DMS114 treated with DMSO at 0.1 percent for 48 hours (cell line): ENCODE data around the gene SPATA31D3.
"Not testable (repeated sequence)": the region's sequence is repeated elsewhere in the genome, so short reads cannot be mapped to it uniquely, and the experiment has no call there.

Experiments used
- DNase-seq: peaks from one replicate; lab custom pipeline; 2025; ENCODE audit not compliant: unreplicated experiment; lab: John Stamatoyannopoulos, UW

The SPATA31D3 gene

GRCh38 chr9:81943393-81943792 is at the start of gene SPATA31D3:
Gene SPATA31D3, plus strand, starts transcription at chr9:81943500. Its CDS starts 86 bp downstream, at chr9:81943586.
- DNase-seq = not testable (repeated sequence)

GRCh38 chr9:81893929-81894328 is 49.4 kb upstream of the SPATA31D3 start:
- DNase-seq = no peak

GRCh38 chr9:81894891-81895290 is 48.4 kb upstream of the SPATA31D3 start:
- no peak for DNase-seq

- no peak for DNase-seq
Measured at GRCh38 chr9:81896070-81896469, 47.2 kb upstream of the SPATA31D3 start.

GRCh38 chr9:81898851-81899250 is 44.4 kb upstream of the SPATA31D3 start:
- no peak for DNase-seq

- no peak for DNase-seq
Measured at GRCh38 chr9:81902196-81902595, 41.1 kb upstream of the SPATA31D3 start.

- DNase-seq = no peak
Measured at GRCh38 chr9:81902626-81903025, 40.7 kb upstream of the SPATA31D3 start.

GRCh38 chr9:81906671-81907070 is 36.6 kb upstream of the SPATA31D3 start:
- no peak for DNase-seq

- DNase-seq = no peak
Measured at GRCh38 chr9:81912135-81912534, 31.2 kb upstream of the SPATA31D3 start.

- no peak for DNase-seq
Measured at GRCh38 chr9:81915801-81916505, 27.3 kb upstream of the SPATA31D3 start.

- DNase-seq = not testable (repeated sequence)
Measured at GRCh38 chr9:81918507-81918906, 24.8 kb upstream of the SPATA31D3 start.

- not testable (repeated sequence) for DNase-seq
Measured at GRCh38 chr9:81928305-81928704, 15.0 kb upstream of the SPATA31D3 start, which contains the start of gene SPATA31D4. Gene SPATA31D4, plus strand, starts transcription at chr9:81928428. Its CDS starts 86 bp downstream, at chr9:81928514.

- DNase-seq = not testable (repeated sequence)
Measured at GRCh38 chr9:81930147-81930546, 13.2 kb upstream of the SPATA31D3 start.

GRCh38 chr9:81933547-81933946 is 9.8 kb upstream of the SPATA31D3 start:
- DNase-seq = not testable (repeated sequence)

- not testable (repeated sequence) for DNase-seq
Measured at GRCh38 chr9:81948650-81949049, 5.3 kb downstream of the SPATA31D3 start.

GRCh38 chr9:81953096-81953495 is 9.8 kb downstream of the SPATA31D3 start:
- no peak for DNase-seq

- DNase-seq = no peak
Measured at GRCh38 chr9:81955625-81956024, 12.3 kb downstream of the SPATA31D3 start.

GRCh38 chr9:81964218-81965171 is 21.2 kb downstream of the SPATA31D3 start:
- no peak for DNase-seq

GRCh38 chr9:81968026-81968425 is 24.7 kb downstream of the SPATA31D3 start:
- no peak for DNase-seq

- DNase-seq = no peak
Measured at GRCh38 chr9:81969971-81970370, 26.7 kb downstream of the SPATA31D3 start.

GRCh38 chr9:81971727-81972126 is 28.4 kb downstream of the SPATA31D3 start:
- no peak for DNase-seq

GRCh38 chr9:81974764-81975163 is 31.5 kb downstream of the SPATA31D3 start:
- no peak for DNase-seq
